HG02678 (cell line): ENCODE results near the gene TEX19.

Experiments
- ATAC-seq: cut with Tn5 transposase; IDR thresholded peaks from one replicate; pipeline ENCODE4 v1.9.1; 2021; ENCODE audit warnings: mild to moderate bottlenecking, moderate library complexity; ENCODE audit not compliant: unreplicated experiment

Gene TEX19

GRCh38 chr17:82320956-82321927, 37.8 kb upstream of the TEX19 start:
- ATAC-seq, result no peak

- no peak for ATAC-seq
Measured at GRCh38 chr17:82321947-82322466, 37.0 kb upstream of the TEX19 start.

- ATAC-seq, result no peak
Measured at GRCh38 chr17:82322526-82323453, 36.3 kb upstream of the TEX19 start.

GRCh38 chr17:82323514-82324234, 35.4 kb upstream of the TEX19 start:
- no peak for ATAC-seq

- no peak for ATAC-seq
Measured at GRCh38 chr17:82324566-82325285, 34.3 kb upstream of the TEX19 start.

GRCh38 chr17:82325286-82326180, 33.5 kb upstream of the TEX19 start:
- ATAC-seq, result no peak

GRCh38 chr17:82327289-82327688, 31.8 kb upstream of the TEX19 start:
- ATAC-seq, result no peak

- no peak for ATAC-seq
Measured at GRCh38 chr17:82327757-82328140, 31.3 kb upstream of the TEX19 start.

- ATAC-seq, result no peak
Measured at GRCh38 chr17:82328141-82328993, 30.7 kb upstream of the TEX19 start.

- ATAC-seq, result no peak
Measured at GRCh38 chr17:82328994-82329507, 30.0 kb upstream of the TEX19 start.

- no peak for ATAC-seq
Measured at GRCh38 chr17:82329683-82330321, 29.2 kb upstream of the TEX19 start.

- ATAC-seq, result no peak
Measured at GRCh38 chr17:82330322-82331239, 28.5 kb upstream of the TEX19 start.

- ATAC-seq, result no peak
Measured at GRCh38 chr17:82331345-82331939, 27.6 kb upstream of the TEX19 start.

GRCh38 chr17:82332669-82333278, 26.3 kb upstream of the TEX19 start:
- ATAC-seq, result no peak
